GM23338 (cell line): ENCODE data around the gene AFF3. TPM values are rescaled to one million over a fixed set of nuclear protein-coding genes. Genes with fewer than 3 reads are reported as not detected.

Experiments
- ATAC-seq: fragments of 200-7000 bp; cut with Tn5 transposase; 3 replicates; pipeline ENCODE4 v1.9.1; 2020
- DNase-seq: peaks from one replicate; pipeline ENCODE4 v3.0.0-alpha.2; 2015; ENCODE audit warnings: low spot score
- H2AFZ ChIP-seq: fragments of 200-600 bp; sonication (generic); 2 replicates; pipeline ENCODE4 v1.8.0; 2016; ENCODE audit warnings: antibody characterized with exemption, mild to moderate bottlenecking, moderate library complexity
- H3F3A ChIP-seq: fragments of 200-600 bp; sonication (generic); replicated peaks from 2 replicates; pipeline ENCODE4 v1.8.0; 2017; ENCODE audit warnings: antibody characterized with exemption, mixed run types, low read depth
- H3K27ac ChIP-seq: fragments of 200-600 bp; sonication (generic); 2 replicates; pipeline ENCODE4 v1.6.1; 2016; ENCODE audit warnings: low read depth
- H3K27me3 ChIP-seq: fragments of 200-600 bp; sonication (generic); 2 replicates; pipeline ENCODE4 v1.8.0; 2016; ENCODE audit warnings: mild to moderate bottlenecking, mixed run types, moderate library complexity; ENCODE audit not compliant: insufficient read depth
- H3K36me3 ChIP-seq: fragments of 200-600 bp; sonication (generic); 2 replicates; pipeline ENCODE4 v1.8.0; 2016; ENCODE audit warnings: mild to moderate bottlenecking; ENCODE audit not compliant: insufficient read depth
- H3K4me1 ChIP-seq: fragments of 200-600 bp; sonication (generic); 2 replicates; pipeline ENCODE4 v1.8.0; 2016; ENCODE audit warnings: mild to moderate bottlenecking, moderate library complexity; ENCODE audit not compliant: insufficient read depth
- H3K4me2 ChIP-seq: fragments of 200-600 bp; sonication (generic); 2 replicates; pipeline ENCODE4 v1.7.1; 2017; ENCODE audit warnings: mixed run types
- H3K4me3 ChIP-seq: fragments of 200-600 bp; sonication (generic); 2 replicates; pipeline ENCODE4 v1.6.1; 2016; ENCODE audit warnings: mixed run types
- H3K79me2 ChIP-seq: fragments of 200-600 bp; sonication (generic); replicated peaks from 2 replicates; pipeline ENCODE4 v1.8.0; 2017; ENCODE audit warnings: mild to moderate bottlenecking; ENCODE audit not compliant: insufficient read depth
- H3K9me2 ChIP-seq: fragments of 200-600 bp; sonication (generic); 2 replicates; pipeline ENCODE4 v1.8.0; 2017; ENCODE audit not compliant: insufficient read depth
- H4K20me1 ChIP-seq: fragments of 200-600 bp; sonication (generic); replicated peaks from 2 replicates; pipeline ENCODE4 v1.8.0; 2017; ENCODE audit warnings: mild to moderate bottlenecking; ENCODE audit not compliant: insufficient read depth
- H3K27ac Mint-ChIP-seq: 2 replicates; pipeline ENCODE4 v1.8.0; 2020; ENCODE audit warnings: inconsistent platforms, mild to moderate bottlenecking, moderate library complexity, mixed read lengths
- H3K27me3 Mint-ChIP-seq: 3 replicates; pipeline ENCODE4 v1.8.0; 2022; ENCODE audit warnings: low read depth, mild to moderate bottlenecking, moderate library complexity, mixed read lengths, inconsistent platforms; ENCODE audit not compliant: insufficient read depth, poor library complexity
- H3K36me3 Mint-ChIP-seq: 3 replicates; pipeline ENCODE4 v1.8.0; 2021; ENCODE audit warnings: low read depth, mild to moderate bottlenecking, inconsistent platforms, moderate library complexity, mixed read lengths
- H3K4me1 Mint-ChIP-seq: 3 replicates; pipeline ENCODE4 v1.8.0; 2020; ENCODE audit warnings: mild to moderate bottlenecking, inconsistent platforms, mixed read lengths
- H3K4me3 Mint-ChIP-seq: 3 replicates; pipeline ENCODE4 v1.8.0; 2021; ENCODE audit warnings: moderate library complexity, mild to moderate bottlenecking, inconsistent platforms, mixed read lengths
- H3K9me3 Mint-ChIP-seq: 3 replicates; pipeline ENCODE4 v1.8.0; 2020; ENCODE audit warnings: moderate library complexity, mild to moderate bottlenecking, inconsistent platforms, mixed read lengths
- CREB1 ChIP-seq: fragments of 250-450 bp; sonication (Bioruptor Pico); IDR thresholded peaks from 2 replicates; pipeline ENCODE4 v1.5.0; 2020; ENCODE audit warnings: low read depth, mild to moderate bottlenecking, moderate library complexity
- EZH2 ChIP-seq: fragments of 200-600 bp; sonication (generic); IDR thresholded peaks from one replicate; pipeline ENCODE4 v1.8.0; 2017; ENCODE audit warnings: antibody characterized with exemption, mild to moderate bottlenecking, low read depth; ENCODE audit not compliant: unreplicated experiment
- EZH2phosphoT487 ChIP-seq: fragments of 200-600 bp; sonication (generic); IDR thresholded peaks from one replicate; pipeline ENCODE4 v1.8.1; 2018; ENCODE audit warnings: antibody characterized with exemption; ENCODE audit not compliant: unreplicated experiment
- JUNB ChIP-seq: IDR thresholded peaks from one replicate; pipeline ENCODE4 v1.6.1; 2016; ENCODE audit warnings: antibody characterized with exemption; ENCODE audit not compliant: unreplicated experiment
- NANOG ChIP-seq: IDR thresholded peaks from 2 replicates; pipeline ENCODE4 v1.6.1; 2016; ENCODE audit warnings: antibody characterized with exemption, borderline replicate concordance
- POLR2AphosphoS5 ChIP-seq: IDR thresholded peaks from 2 replicates; pipeline ENCODE4 v1.6.1; 2016; ENCODE audit warnings: antibody characterized with exemption, low read depth
- STAT1 ChIP-seq: IDR thresholded peaks from one replicate; pipeline ENCODE4 v1.6.1; 2016; ENCODE audit warnings: antibody characterized with exemption; ENCODE audit not compliant: unreplicated experiment
- ZNF114 ChIP-seq: fragments of 250-450 bp; sonication (Bioruptor Pico); IDR thresholded peaks from 2 replicates; pipeline ENCODE4 v1.5.0; 2020; ENCODE audit warnings: mild to moderate bottlenecking, moderate library complexity
- ZNF331 ChIP-seq: fragments of 250-450 bp; sonication (Bioruptor Pico); IDR thresholded peaks from 2 replicates; pipeline ENCODE4 v1.5.0; 2020; ENCODE audit warnings: low read depth, mild to moderate bottlenecking, moderate library complexity
- ZNF462 ChIP-seq: fragments of 250-450 bp; sonication (Bioruptor Pico); IDR thresholded peaks from 2 replicates; pipeline ENCODE4 v1.5.0; 2020; ENCODE audit warnings: mild to moderate bottlenecking, moderate library complexity
- polyA plus RNA-seq: library from polyadenylated mRNA; unstranded; fragments of >200 nt; fragmentation: Nextera tagmentation; extraction: Ambion mirVana; gene quantifications from 2 replicates; pipeline ENCODE4 v1.2.1, GENCODE V29; 2016
- total RNA-seq: library from RNA; depleted of rRNA; stranded (reverse); fragments of >200 nt; shearing (Covaris generic); gene quantifications from 2 replicates; pipeline ENCODE4 v1.2.3, GENCODE V29; 2014
- TF ChIP-seq, protein P1 (sequence below): IDR thresholded peaks from 2 replicates; pipeline ENCODE4 v1.6.1; 2016; ENCODE audit warnings: antibody characterized with exemption
- TF ChIP-seq, protein P2 (sequence below): IDR thresholded peaks from one replicate; pipeline ENCODE4 v1.6.1; 2018; ENCODE audit warnings: antibody characterized with exemption; ENCODE audit not compliant: unreplicated experiment
- TF ChIP-seq, protein P3 (sequence below), 2 experiments: fragments of 200-600 bp in 1 of 2; sonication (generic) in 1 of 2; conservative IDR thresholded peaks; 2 replicates each; pipeline versions ENCODE4 v1.5.1 to v1.6.1; 2016 to 2017; ENCODE audit warnings: antibody characterized with exemption in 2 of 2, low read depth in 2 of 2, mild to moderate bottlenecking in 2 of 2, moderate library complexity in 1 of 2

AFF3 gene
- total and polyA plus RNA-seq, 2 experiments from 2014 or later = 0.73 to 1.4 TPM

DNA sequence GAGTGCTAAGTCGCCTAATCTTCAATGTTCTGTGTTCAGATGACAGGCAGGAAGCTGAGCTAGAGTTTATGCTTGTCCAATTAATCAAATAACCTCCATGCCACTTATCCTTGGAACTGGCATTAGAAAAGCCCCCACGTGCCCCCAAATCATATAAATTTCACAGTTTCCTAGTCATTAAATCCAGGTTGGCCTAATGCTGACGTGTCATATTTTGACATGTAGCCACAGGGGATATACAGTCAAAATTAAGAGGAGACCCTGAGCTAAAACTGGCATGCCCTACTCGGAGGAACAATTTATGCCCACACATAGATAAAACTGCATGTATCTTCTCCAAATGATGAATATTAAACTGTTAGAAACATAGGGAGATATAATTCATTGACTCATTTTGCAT lies 101.0 kb downstream of the AFF3 start:
- no peaks in the 10 kb centered on the region for H3K9me2 ChIP-seq
- H3K4me3 ChIP-seq = no peak overlapping the region
- H3K4me1 Mint-ChIP-seq = peaks cover 10% of the 10 kb centered on the region; the same call in 2 of the 3 replicates
- H3K27ac Mint-ChIP-seq = no peak overlapping the region
- H3K9me3 Mint-ChIP-seq = no peaks in the 10 kb centered on the region
- no peaks in the 10 kb centered on the region for H3F3A ChIP-seq
- H3K36me3 ChIP-seq = no peaks in the 10 kb centered on the region
- no peaks in the 10 kb centered on the region for H3K79me2 ChIP-seq
- H3K27me3 Mint-ChIP-seq = peaks cover 2% of the 10 kb centered on the region
- H3K27me3 ChIP-seq = no peaks in the 10 kb centered on the region
- no peak overlapping the region for H3K27ac ChIP-seq
- DNase-seq (no peak), ATAC-seq (no peak)
- H3K4me3 Mint-ChIP-seq = no peak overlapping the region
- no peak overlapping the region for H3K4me2 ChIP-seq
- no peaks in the 10 kb centered on the region for H3K36me3 Mint-ChIP-seq
- no peak overlapping the region for H2AFZ ChIP-seq
- TF ChIP-seq ZNF462 (CRISPR knock-in tag) (no peak), ZNF331 (CRISPR knock-in tag) (no peak), ZNF114 (CRISPR knock-in tag) (no peak), STAT1 (no peak), NANOG (no peak), CREB1 (CRISPR knock-in tag) (no peak), POLR2AphosphoS5 (no peak), EZH2phosphoT487 (no peak), JUNB (no peak), EZH2 (no peak)
- TF ChIP-seq, protein P1, sequence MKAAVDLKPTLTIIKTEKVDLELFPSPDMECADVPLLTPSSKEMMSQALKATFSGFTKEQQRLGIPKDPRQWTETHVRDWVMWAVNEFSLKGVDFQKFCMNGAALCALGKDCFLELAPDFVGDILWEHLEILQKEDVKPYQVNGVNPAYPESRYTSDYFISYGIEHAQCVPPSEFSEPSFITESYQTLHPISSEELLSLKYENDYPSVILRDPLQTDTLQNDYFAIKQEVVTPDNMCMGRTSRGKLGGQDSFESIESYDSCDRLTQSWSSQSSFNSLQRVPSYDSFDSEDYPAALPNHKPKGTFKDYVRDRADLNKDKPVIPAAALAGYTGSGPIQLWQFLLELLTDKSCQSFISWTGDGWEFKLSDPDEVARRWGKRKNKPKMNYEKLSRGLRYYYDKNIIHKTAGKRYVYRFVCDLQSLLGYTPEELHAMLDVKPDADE = no peak
- TF ChIP-seq, protein P2, sequence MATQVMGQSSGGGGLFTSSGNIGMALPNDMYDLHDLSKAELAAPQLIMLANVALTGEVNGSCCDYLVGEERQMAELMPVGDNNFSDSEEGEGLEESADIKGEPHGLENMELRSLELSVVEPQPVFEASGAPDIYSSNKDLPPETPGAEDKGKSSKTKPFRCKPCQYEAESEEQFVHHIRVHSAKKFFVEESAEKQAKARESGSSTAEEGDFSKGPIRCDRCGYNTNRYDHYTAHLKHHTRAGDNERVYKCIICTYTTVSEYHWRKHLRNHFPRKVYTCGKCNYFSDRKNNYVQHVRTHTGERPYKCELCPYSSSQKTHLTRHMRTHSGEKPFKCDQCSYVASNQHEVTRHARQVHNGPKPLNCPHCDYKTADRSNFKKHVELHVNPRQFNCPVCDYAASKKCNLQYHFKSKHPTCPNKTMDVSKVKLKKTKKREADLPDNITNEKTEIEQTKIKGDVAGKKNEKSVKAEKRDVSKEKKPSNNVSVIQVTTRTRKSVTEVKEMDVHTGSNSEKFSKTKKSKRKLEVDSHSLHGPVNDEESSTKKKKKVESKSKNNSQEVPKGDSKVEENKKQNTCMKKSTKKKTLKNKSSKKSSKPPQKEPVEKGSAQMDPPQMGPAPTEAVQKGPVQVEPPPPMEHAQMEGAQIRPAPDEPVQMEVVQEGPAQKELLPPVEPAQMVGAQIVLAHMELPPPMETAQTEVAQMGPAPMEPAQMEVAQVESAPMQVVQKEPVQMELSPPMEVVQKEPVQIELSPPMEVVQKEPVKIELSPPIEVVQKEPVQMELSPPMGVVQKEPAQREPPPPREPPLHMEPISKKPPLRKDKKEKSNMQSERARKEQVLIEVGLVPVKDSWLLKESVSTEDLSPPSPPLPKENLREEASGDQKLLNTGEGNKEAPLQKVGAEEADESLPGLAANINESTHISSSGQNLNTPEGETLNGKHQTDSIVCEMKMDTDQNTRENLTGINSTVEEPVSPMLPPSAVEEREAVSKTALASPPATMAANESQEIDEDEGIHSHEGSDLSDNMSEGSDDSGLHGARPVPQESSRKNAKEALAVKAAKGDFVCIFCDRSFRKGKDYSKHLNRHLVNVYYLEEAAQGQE = no peak
- TF ChIP-seq, protein P3, sequence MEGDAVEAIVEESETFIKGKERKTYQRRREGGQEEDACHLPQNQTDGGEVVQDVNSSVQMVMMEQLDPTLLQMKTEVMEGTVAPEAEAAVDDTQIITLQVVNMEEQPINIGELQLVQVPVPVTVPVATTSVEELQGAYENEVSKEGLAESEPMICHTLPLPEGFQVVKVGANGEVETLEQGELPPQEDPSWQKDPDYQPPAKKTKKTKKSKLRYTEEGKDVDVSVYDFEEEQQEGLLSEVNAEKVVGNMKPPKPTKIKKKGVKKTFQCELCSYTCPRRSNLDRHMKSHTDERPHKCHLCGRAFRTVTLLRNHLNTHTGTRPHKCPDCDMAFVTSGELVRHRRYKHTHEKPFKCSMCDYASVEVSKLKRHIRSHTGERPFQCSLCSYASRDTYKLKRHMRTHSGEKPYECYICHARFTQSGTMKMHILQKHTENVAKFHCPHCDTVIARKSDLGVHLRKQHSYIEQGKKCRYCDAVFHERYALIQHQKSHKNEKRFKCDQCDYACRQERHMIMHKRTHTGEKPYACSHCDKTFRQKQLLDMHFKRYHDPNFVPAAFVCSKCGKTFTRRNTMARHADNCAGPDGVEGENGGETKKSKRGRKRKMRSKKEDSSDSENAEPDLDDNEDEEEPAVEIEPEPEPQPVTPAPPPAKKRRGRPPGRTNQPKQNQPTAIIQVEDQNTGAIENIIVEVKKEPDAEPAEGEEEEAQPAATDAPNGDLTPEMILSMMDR (conservative IDR thresholded peaks at IDR 0.05; ENCODE audit: low read depth in 2 of 2) = no peak
- H4K20me1 ChIP-seq = no peaks in the 10 kb centered on the region
- H3K4me1 ChIP-seq = no peaks in the 10 kb centered on the region
